GM12874 (cell line): ENCODE data around the gene SLC41A1.

Experiments used
- TF ChIP-seq, protein P1 (sequence below): IDR thresholded peaks from 2 replicates; pipeline ENCODE4 v1.5.1; 2011; ENCODE audit warnings: low read depth, mild to moderate bottlenecking, control low read depth, low read length, moderate library complexity; ENCODE audit not compliant: insufficient read depth

The SLC41A1 gene

DNA sequence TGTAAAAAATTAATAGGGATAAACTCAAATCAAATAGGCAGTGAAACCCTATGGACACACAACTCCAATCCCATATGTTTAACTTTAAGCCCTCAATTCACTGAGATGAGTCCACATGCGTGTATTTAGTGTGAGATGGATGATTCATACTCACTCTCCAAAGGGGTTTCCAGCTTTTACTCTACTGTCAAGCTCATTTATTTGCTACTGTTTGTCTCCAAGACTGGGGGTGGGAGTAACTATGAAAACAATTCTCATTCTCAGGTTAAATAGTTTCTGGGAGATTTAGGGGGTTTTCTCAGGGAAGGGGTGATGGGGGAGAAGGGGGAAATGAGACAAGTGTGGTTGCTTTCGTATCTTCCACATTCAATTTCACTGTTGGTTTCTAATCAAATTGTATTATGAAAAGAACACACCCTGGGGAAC is 40.4 kb downstream of the SLC41A1 start:
- TF ChIP-seq, protein P1, sequence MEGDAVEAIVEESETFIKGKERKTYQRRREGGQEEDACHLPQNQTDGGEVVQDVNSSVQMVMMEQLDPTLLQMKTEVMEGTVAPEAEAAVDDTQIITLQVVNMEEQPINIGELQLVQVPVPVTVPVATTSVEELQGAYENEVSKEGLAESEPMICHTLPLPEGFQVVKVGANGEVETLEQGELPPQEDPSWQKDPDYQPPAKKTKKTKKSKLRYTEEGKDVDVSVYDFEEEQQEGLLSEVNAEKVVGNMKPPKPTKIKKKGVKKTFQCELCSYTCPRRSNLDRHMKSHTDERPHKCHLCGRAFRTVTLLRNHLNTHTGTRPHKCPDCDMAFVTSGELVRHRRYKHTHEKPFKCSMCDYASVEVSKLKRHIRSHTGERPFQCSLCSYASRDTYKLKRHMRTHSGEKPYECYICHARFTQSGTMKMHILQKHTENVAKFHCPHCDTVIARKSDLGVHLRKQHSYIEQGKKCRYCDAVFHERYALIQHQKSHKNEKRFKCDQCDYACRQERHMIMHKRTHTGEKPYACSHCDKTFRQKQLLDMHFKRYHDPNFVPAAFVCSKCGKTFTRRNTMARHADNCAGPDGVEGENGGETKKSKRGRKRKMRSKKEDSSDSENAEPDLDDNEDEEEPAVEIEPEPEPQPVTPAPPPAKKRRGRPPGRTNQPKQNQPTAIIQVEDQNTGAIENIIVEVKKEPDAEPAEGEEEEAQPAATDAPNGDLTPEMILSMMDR: no peak

DNA sequence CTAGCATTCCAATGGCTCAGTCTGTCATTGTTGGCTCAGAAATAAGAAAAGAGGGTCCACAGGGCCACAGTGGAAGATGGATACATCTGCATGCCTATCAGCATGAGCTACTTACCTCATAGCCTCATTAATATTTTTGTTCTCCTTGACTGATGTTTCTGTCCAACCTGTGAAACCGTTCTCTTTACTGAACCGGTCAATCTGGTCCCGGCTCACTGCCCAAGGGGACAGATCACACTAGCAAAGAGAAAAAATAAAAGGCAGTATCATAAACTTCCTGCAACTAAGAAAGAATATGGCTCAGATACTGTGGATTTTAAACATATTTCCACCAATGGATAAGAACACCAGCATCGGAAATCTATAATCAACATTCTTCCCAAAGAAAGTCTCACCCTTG is 42.4 kb downstream of the SLC41A1 start:
- TF ChIP-seq, protein P1: no peak

DNA sequence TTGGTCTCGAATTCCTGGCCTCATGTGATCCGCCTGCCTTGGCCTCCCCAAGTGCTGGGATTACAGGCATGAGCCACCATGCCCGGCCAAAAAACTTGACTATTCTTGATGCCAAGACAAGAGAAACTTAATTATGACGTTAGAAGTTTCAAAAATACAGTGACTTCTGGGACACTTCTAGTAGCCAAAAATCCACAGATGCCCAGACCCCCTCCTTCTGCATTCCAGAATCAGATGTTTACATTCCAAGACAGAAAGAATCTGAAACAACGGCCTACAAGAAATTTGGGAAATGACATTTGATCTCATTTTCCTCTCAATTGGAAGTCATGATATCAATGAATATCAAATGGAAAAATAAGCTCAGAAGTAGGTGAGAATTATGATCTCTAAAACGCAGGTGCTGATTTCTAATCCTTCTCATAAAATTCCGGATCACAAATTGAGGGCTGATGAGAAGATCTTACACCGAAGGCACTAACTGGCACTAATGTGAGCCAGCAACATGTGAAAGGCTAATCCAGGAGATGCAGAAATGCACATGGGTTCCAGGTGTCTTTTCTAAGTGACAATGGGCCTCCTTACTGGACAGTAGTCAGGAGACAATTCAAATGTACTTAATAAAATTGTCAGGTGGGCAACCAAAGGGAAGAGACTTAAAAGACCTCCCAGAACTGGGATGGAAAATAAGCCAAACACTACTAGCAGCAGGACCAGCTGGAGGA is 43.2 kb downstream of the SLC41A1 start:
- TF ChIP-seq, protein P1: no peak

DNA sequence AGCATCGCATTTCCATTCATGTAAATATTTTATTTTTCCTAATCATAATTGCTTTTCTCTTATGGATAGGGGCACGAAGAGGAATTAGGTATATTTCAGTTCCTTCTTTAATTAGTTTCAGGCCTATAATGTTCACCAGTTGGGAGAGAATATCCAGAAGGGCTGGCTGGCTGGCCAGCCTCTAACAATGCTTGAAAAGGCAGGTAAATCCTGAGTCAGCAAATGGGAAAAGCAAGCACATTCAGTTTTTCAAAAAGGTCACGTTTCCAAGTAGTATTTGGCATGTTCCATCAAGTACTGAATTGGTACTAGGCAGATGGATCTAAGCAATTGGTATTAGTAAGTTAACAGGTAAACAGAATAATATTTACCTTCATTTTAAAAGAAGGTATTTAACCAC is 45.8 kb downstream of the SLC41A1 start:
- TF ChIP-seq, protein P1: no peak

DNA sequence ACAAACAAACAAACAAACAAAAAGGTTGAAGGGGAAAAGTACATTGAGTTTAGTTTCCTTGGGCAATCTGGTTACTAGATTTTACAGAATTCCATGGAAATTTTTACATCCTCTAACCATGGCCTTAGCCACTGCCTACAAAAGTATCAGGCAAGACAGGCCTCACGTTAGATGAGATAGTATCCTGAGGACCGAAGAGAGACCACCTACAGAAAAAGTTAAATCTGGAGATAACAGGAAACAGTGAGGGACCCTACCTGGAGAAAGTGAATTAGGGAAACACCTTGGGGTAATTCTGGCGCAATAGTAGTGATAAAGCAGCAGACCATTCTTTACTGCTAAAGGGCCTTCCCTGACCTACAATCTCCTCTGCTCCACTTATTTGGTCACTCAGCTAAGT is 46.4 kb downstream of the SLC41A1 start:
- TF ChIP-seq, protein P1: no peak

DNA sequence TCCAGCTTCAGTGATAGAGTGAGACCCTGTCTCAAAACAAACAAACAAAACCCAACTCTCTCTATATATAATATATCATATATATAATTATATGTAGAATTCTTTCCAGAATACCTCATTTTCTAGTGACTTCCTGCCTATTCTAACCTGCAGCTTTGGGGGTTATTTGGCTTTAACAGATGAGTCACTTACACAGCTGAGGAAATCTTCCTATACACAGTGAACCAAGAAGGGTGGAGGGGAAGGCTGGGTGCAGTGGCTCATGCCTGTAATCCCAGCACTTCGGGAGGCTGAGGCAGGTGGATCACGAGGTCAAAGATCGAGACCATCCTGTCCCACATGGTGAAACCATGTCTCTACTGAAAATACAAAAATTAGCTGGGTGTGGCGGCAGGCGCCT is 47.0 kb downstream of the SLC41A1 start:
- TF ChIP-seq, protein P1: no peak

DNA sequence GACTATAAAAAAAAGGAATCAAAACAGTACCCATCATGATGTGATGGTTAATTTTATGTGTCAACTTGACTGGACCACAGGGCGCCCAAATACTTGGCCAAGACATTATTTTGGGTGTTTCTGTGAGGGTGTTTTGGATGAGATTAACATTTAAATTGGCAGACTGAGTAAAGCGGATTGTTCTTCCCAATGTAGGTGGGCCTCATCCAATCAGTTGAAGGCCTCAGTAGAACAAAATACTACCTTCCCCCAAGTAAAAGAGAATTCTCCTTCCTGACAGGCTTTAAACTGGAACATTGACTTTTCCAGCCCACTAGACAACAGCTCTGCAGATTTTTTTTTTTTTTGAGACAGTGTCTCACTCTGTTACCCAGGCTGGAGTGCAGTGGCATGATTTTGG is 48.4 kb downstream of the SLC41A1 start:
- TF ChIP-seq, protein P1: no peak
